Neural crest cell (in vitro differentiated cells): ENCODE data around the gene TAGLN3. TPM values are rescaled to one million over a fixed set of nuclear protein-coding genes. Genes with fewer than 3 reads are reported as not detected.

ENCODE experiments used
- DNase-seq: peaks from one replicate; pipeline ENCODE4 v3.0.0; 2021; ENCODE audit warnings: low read depth, mixed read lengths, low spot score
- H3K27ac Mint-ChIP-seq: one replicate; pipeline ENCODE4 v1.8.0; 2021; ENCODE audit warnings: mild to moderate bottlenecking, mixed read lengths; ENCODE audit not compliant: unreplicated experiment
- H3K27me3 Mint-ChIP-seq: 2 replicates; pipeline ENCODE4 v1.8.0; 2021; ENCODE audit warnings: low read depth, mild to moderate bottlenecking, mixed read lengths
- H3K36me3 Mint-ChIP-seq: 2 replicates; pipeline ENCODE4 v1.8.0; 2021; ENCODE audit warnings: low read depth, mild to moderate bottlenecking, mixed read lengths
- H3K4me1 Mint-ChIP-seq: 2 replicates; pipeline ENCODE4 v1.8.0; 2021; ENCODE audit warnings: mixed read lengths
- H3K4me3 Mint-ChIP-seq: one replicate; pipeline ENCODE4 v1.8.0; 2021; ENCODE audit warnings: mild to moderate bottlenecking, mixed read lengths
- H3K9me3 Mint-ChIP-seq: 2 replicates; pipeline ENCODE4 v1.8.0; 2021; ENCODE audit warnings: mixed read lengths
- total RNA-seq: library from RNA; stranded (reverse); gene quantifications from 2 replicates; pipeline ENCODE4 v1.2.1, GENCODE V29; 2021
- TF ChIP-seq, protein P1 (sequence below): fragments of 200-600 bp; sonication (generic); conservative IDR thresholded peaks from 2 replicates; pipeline ENCODE4 v1.5.0; 2021; ENCODE audit warnings: antibody characterized with exemption, mild to moderate bottlenecking

TAGLN3 gene
- total RNA-seq, 1 donor from 2014 or later = 70.2 TPM

DNA sequence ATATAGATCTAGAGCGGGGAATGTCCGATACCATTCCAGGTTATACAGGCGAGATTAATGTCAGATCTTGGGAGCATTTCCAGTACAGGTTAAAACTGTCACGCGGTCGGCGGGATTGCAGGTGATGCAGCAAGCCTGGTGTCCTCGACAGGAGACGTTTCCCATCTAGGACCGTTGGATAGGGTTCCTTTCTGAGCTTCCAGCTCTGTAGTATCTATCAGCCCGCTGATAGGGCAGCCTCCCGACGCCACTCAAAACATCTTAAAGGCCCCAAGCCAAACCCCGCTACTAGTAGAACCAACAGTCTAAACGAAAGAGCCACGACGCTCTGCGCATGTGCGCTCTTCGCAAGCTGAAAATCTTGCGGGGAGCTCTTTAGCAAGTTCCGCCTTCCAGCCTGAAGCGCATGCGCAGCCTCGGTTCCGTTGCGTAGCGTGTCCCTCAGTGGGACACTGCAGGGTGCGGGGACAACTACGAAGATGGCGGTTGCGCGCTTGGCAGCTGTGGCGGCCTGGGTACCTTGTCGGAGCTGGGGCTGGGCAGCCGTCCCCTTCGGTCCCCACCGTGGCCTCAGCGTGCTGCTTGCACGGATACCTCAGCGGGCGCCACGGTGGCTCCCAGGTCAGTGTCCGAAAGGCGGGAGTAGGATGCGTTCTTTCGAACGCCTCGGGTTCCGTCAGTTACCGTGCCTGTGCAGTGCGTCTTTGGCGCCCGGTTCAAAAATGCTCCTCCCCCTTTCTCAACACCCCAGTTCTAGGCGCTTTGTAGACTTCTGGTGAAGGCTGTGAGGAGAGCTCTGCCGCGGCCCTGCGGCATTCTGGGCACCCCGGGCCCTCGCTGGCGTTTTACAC lies 19.9 kb upstream of the TAGLN3 start, which contains the start of gene ABHD10:
TSS of gene ABHD10 (plus strand) at position 444 of the 851 bp plus-strand sequence. CDS start at position 480, 36 bp downstream.
- TF ChIP-seq, protein P1, sequence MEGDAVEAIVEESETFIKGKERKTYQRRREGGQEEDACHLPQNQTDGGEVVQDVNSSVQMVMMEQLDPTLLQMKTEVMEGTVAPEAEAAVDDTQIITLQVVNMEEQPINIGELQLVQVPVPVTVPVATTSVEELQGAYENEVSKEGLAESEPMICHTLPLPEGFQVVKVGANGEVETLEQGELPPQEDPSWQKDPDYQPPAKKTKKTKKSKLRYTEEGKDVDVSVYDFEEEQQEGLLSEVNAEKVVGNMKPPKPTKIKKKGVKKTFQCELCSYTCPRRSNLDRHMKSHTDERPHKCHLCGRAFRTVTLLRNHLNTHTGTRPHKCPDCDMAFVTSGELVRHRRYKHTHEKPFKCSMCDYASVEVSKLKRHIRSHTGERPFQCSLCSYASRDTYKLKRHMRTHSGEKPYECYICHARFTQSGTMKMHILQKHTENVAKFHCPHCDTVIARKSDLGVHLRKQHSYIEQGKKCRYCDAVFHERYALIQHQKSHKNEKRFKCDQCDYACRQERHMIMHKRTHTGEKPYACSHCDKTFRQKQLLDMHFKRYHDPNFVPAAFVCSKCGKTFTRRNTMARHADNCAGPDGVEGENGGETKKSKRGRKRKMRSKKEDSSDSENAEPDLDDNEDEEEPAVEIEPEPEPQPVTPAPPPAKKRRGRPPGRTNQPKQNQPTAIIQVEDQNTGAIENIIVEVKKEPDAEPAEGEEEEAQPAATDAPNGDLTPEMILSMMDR = no peak
- Mint-ChIP-seq H3K27ac (peak within 1 kb of the TSS; percentile 87), H3K4me3 (peak within 1 kb of the TSS; percentile 93), H3K4me1 (peaks cover 40% of the 10 kb centered on the region), H3K9me3 (no peaks in the 10 kb centered on the region), H3K27me3 (no peaks in the 10 kb centered on the region), H3K36me3 (peaks cover under 1% of the 10 kb centered on the region)
- DNase-seq = peak; percentile 94

DNA sequence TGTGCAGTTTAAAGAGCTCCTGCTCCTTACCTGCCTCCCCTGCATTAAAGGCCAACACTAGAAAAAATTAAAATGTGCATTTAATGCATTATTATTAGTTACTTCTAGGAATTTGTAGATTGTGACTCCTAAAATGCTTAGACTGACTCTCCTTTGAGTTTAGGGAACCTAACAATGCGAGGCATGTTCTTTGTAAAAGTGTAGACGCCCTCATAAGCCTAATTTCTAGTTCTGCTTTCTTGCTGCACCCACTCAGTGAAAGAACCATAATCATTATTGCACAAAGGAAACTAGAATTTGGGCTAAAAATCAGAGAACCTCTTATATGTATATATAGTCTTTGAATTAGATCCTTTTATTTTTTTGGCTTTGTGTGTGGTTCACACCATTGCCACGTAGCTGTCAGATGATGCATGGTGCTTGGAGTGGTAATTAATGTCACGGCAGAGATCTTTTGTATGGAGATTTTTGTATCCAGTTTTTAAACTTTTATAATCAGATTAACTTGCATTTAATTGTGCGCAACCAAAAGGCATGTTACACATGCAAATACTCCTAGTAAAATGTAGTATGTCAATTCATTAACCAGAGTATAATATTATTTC lies 19.2 kb upstream of the TAGLN3 start:
- Mint-ChIP-seq H3K27me3 (no peaks in the 10 kb centered on the region), H3K4me3 (peak overlapping the region; percentile 93), H3K36me3 (peaks cover under 1% of the 10 kb centered on the region), H3K4me1 (peaks cover 40% of the 10 kb centered on the region), H3K9me3 (no peaks in the 10 kb centered on the region), H3K27ac (peak overlapping the region; percentile 79)
- TF ChIP-seq, protein P1 = no peak
- DNase-seq = no peak

DNA sequence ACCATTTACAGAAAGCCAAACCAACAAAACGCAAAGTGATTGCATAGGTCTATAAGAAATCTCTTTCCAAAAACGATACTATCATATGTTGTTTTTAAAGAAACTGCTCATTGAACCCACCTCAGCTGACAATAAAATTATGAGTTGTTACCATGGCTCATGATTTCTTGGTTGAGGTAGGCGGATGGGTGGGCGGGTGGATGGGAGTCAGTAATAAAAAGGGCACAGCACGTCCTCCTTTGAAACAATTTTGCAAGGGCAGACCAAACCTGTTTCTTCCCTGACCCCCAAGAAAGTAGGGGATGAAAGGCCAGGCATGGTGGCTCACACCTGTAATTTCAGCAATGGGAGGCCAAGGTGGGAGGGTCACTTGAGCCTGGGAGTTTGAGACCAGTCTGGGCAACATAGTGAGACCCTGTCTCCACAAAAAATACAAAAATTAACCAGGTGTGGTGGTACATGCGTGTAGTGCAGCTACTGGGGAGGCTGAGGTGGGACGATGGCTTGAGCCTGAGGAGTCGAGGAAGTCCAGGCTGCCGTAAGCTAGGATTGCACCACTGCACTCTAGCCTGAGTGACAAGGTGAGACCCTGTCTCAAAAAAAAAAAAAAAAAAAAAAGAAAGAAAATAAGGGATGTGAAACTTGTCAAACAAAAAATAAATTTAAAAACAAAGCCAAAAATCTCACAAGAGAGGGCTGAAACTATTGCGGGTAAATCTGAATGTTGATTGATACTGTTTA lies 17.8 kb upstream of the TAGLN3 start:
- Mint-ChIP-seq H3K9me3 (no peaks in the 10 kb centered on the region), H3K4me3 (peak overlapping the region; percentile 93), H3K27ac (no peak overlapping the region), H3K4me1 (peaks cover 53% of the 10 kb centered on the region), H3K27me3 (no peaks in the 10 kb centered on the region), H3K36me3 (peaks cover 8% of the 10 kb centered on the region)
- no peak for DNase-seq
- TF ChIP-seq, protein P1 = no peak

DNA sequence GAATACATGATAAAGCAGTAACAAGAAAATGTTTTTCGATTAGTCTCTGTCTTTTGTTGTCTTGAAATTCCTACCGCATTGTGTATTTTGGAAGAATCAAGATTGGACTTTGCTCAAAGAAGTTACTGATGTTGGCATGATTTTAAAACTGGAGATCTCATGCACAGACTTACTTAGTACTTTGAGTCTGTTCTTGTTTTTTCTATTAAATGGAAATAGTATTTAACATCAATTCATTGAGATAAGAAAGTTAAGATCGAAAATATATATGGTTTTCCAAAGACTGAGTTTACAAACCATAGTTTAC lies 17.3 kb upstream of the TAGLN3 start:
- Mint-ChIP-seq H3K9me3 (no peaks in the 10 kb centered on the region), H3K27me3 (no peaks in the 10 kb centered on the region), H3K27ac (peak overlapping the region; percentile 22), H3K36me3 (peaks cover 9% of the 10 kb centered on the region), H3K4me1 (peaks cover 55% of the 10 kb centered on the region), H3K4me3 (peak overlapping the region; percentile 93)
- no peak for DNase-seq
- TF ChIP-seq, protein P1 = no peak

DNA sequence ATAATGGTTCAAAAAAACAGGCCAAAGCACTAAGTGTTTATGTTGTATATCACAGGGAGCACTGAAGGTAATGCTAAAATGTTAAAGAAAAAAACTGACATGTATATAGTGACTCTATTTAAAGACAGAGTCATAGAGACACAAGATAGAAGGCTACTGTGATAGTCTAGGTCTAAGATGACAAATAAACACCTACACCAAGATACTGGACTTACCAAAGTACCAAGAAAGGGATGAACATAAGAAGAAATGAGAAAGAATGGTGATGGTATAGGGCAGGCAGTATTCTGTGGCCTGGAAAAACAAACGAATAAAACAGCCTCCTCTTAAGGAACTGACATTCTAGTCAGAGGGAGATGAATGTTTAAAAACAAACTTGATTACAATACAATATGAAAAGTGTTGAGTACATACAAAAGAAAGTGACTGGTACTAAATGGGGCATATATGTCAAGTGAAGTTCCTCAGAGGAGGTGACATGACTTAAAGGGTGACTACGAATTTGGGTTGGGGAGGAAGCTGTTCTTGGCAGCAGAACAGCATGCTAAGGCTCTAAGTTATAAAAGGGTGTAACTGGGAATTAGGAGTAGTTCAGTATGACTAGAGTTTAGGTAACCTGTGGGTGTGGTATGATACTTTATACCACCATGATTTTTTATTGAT lies 14.0 kb upstream of the TAGLN3 start:
- H3K27ac Mint-ChIP-seq = no peak overlapping the region
- H3K9me3 Mint-ChIP-seq = no peaks in the 10 kb centered on the region
- no peaks in the 10 kb centered on the region for H3K27me3 Mint-ChIP-seq
- DNase-seq = no peak
- peaks cover 53% of the 10 kb centered on the region for H3K4me1 Mint-ChIP-seq
- TF ChIP-seq, protein P1 = no peak
- peaks cover 9% of the 10 kb centered on the region for H3K36me3 Mint-ChIP-seq
- no peak overlapping the region for H3K4me3 Mint-ChIP-seq
